NCI-H2227 treated with DMSO at 0.1 percent for 48 hours (cell line): ENCODE measurements around the gene PUM1.
"Not testable (repeated sequence)": the region's sequence is repeated elsewhere in the genome, so short reads cannot be mapped to it uniquely, and the experiment has no call there.

Experiments
- DNase-seq: peaks from one replicate; lab custom pipeline; 2025; lab: John Stamatoyannopoulos, UW

PUM1 gene

DNA sequence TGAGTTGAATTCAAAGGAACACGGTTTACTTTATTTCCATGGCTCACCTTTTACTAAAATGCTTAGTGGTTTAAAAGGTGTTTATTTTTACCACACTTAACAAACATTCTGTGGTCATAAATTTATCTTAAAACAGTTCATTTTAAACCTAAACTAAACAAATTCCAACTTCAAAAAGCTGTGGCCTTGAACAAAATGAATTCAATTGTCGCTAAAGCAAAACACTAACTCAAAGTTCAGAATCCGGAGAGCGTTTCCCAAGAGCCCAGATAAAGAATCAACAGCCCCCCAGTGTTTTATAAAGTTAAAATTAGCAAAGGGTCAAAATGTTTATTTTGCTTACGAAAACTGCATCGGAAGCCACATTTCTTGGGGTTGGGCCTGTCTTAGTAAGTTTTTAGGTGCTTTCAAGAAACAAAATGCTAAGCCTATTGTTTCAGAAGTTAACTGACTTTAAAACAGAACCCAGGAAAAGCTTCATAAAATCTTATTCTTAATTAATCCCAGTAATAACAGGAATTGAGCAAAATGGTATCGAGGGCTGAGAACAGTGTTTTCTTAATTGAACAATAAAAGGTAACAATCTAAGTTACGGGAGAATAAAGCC, 1.3 kb downstream of the PUM1 start:
- DNase-seq: no peak

DNA sequence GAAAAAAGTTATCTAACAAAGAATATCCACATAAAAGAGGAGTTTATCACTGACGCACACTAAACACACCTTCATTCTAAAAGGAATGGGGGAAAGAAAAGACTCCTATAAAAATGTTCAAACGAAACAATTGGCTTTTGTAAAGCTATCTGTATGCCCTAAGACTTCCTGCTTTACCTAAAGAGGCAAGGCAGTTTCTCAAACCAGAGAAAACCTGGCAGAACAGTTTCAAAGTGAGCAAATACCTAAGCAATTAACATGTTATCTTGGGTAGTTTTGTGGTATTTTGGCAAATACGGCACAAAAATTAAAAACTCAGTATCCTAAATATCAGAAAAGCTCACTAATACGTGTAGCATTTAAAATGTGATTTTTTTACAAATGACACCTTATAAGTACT, 1.9 kb downstream of the PUM1 start:
- no peak for DNase-seq

DNA sequence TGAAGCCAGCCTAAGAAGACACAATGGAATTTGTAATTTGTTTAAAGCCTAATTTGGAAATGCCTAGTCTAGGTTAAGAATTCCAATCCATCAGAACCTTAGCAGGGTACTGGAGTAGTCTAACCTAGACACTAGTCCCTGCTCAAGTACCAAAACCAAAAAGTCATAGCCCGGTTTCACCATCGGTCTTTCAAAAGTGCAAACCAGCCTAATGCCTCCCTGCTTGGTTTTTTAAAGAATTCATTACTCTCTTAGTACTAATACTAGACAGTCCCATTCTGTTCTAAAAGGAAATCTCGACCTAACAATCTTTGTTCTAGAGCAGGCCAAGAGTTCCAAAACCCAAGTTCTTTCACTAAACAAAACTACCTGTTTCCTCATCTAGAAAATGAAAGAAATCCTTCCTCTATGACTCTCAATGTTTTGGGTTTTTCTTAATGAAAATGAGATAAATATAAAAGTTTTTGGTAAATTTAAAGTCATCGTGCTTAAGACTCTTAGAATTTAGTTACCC, 2.6 kb downstream of the PUM1 start:
- DNase-seq: no peak

DNA sequence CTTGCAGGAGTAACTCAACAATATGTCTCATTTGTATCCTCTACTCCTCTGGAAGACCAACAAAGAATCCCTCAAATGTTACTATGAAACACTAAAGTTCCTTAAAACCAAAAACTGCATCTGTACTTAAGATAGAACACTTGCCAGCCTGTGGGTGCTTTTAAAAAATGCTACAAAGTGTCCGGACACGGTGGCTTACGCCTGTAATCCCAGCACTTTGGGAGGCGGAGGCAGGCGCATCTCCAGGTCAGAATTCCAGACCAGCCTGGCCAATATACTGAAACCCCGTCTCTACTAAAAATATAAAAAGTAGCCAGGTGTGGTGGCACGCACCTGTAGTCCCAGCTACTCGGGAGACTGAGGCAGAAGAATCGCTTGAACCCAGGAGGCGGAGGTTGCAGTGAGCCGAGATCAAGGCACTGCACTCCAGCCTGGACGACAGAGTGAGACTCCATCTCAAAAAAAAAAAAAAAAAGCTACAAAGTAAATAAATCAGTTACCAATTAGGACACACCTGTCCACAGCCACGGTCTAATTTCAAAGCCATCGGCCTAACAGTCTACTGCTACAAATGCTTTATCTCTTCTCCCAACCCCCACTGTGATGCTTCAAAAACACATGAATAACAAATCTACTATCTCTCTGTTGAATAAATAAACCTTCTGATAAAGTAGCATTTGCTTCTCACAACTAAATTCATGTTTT, 3.2 kb downstream of the PUM1 start:
- not testable (repeated sequence) for DNase-seq

DNA sequence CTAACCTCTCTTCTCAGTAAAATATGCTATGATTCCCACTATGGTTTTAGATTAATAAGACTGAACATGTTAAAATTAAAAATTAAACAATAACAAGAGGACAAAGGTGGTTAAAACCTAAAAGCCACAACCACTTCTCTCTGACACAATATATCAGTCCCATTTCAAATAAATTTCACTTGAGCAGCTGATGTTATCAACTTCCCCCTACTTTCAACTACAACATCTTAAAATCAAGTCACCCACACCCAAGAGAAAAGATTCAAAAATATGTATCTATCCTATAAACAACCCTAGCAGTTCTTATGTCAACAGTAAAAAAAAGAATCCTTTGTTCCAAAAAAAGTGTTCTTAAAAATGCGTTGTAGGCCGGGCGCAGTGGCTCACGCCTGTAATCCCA, 7.5 kb downstream of the PUM1 start:
- no peak for DNase-seq

DNA sequence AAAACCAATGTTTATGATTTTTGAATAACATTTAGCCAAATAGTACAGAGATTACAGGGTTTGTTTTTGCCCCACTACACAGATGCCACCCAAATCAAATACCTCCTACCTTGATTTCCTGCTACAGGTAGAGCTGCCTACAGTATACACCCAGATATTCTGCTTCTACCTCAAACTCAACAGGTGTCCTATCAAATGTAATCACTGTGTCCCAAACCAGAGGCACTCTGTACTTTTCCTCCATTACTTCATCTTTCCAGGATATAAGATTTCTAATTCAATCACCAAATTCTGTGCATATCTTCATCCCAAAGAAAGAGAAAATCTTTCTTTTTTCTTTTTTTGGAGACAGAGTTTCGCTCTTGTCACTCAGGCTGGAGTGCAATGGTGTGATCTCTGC, 9.6 kb downstream of the PUM1 start:
- no peak for DNase-seq

DNA sequence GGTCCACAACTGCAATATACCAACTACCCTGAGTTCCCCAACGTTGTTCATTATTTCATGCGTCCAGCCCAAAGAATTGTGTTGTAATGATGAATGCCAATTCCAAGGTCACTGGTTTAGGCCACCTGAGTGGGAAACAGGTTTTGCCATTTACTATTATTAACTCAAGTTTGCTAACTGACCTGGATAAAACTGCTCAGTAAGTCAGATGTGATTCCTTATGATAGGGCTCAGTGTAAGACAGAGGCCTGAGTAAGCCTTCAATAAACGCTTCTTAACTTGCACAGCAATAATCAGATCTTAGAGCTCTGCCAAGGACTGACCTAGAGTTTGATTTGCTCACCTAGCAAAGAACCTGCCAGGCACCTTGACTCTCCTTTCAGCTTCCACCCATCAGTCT, 10.0 kb downstream of the PUM1 start:
- DNase-seq: no peak

DNA sequence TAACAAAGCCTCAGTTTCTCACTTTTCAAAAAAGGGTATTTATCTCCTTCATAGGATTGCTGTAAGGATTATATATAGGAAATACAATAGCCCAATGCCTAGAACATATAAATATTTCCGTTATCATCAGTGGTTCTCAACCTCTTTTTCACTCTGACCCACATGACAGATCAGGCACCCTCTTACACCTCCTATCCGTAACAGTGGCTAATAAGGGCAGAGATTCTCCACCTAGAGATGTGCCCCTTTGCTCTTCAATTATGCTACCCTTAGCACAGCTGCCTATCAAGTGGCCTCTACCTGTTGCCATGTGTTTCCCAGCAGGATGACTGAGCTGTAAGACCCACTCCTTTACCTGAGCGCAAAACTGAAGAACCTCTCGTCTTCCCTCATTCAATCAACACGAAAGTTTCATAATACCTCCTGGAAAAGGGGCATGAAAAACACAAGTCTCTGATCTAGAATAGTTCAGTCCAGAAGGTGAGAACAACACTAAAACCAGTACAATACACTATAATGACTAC, 10.5 kb downstream of the PUM1 start:
- DNase-seq: no peak

DNA sequence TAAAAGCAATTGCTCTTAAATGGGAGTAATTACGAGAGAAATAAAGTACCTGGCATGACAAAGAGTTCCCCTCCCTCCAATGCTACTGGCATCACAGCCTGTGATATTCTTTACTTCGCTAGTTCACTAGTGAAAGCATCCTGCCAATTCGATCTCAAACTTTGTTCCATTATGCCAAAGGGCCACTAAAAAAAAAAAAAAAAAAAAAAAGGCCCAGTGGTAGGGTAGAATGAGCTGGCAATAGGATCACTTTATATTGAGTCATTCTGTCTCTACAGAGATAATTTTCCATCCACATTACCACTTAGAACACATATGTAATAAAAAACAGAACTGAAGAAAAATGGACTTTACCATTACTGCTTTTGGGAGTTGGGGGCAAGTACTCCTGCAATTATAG, 11.2 kb downstream of the PUM1 start:
- DNase-seq: no peak

DNA sequence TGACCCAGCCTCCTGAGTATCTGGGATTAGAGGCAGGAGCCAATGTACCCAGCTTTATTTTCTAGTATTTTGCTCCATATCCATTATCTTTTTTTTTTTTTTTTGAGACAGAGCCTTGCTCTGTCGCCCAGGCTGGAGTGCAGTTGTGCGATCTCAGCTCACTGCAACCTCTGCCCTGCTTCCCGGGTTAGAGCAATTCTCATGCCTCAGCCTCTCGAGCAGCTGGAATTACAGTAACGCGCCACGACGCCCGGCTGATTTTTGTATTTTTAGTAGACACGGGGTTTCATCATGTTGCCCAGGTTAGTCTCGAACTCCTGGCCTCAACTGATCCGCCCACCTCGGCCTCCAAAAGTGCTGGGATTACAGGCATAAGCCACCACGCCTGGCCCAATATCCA, 12.9 kb downstream of the PUM1 start:
- not testable (repeated sequence) for DNase-seq

DNA sequence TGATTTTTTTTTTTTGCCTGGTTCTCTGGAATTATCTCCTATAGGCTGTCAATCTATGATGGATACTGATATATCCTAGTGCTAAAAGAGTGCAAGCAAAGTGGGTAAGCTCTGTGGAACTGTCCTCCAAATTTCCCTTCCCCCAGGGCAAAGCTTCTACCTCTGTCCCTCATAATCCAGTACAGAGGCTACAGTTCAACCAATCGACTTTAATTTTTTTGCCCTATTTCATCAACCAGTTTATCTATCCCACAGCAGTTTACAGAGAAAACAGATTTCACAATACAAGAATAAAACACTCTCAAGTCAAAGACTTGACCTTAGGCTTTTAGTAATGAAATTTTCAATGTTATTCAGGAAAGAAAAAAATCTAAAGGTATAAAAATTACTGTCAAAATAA, 13.9 kb downstream of the PUM1 start:
- DNase-seq: no peak

DNA sequence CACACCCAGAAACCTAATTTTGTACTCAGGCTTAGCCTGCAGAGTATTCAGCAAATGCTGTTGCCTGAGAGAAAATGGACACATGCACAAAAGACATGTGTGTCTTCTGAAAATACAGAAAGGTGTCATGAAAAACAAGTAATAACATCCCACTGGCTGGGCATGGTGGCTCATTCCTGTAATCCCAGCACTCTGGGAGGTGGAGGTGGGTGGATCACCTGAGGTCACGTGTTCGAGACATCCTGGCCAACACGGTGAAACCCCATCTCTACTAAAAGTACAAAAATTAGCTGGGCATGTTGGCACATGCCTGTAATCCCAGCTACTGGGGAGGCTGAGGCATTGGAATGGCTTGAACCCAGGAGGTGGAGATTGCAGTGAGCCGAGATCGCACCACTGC, 18.0 kb downstream of the PUM1 start:
- DNase-seq: not testable (repeated sequence)

DNA sequence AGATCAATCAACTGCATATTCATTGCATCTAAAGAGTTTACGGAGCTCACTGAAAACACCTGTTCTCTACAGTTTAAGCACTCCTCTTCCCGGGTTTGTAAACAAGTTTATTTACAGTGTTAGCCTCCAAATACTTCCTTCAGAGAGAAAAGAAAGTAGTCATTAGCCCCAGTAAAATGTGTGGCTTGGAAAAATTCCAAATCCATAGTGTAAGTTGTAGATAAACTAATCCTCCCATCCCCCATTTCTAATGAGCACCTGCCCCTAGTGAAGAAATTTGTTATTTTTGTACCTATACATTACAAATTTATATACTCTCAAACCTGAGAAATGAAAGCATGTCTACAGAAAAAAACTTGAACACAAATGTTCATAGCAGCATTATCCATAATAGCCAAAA, 21.9 kb downstream of the PUM1 start:
- DNase-seq: no peak

DNA sequence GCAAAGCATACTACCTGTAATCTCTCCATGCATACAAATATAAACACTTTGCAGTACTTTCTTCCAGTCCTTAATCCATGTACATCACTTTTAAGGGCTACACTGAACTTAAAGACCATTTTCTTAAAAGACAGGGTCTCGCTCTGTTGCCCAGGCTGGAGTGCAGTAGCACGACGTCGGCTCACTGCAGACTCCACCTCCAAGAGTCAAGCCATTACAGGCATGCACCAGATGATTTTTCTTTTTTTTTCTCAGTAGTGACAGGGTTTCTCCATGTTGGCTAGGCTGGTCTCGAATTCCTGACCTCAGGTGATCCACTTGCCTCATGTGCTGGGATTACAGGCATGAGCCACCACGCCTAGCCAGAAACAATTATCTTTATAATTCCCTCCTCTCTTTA, 22.9 kb downstream of the PUM1 start:
- no peak for DNase-seq

DNA sequence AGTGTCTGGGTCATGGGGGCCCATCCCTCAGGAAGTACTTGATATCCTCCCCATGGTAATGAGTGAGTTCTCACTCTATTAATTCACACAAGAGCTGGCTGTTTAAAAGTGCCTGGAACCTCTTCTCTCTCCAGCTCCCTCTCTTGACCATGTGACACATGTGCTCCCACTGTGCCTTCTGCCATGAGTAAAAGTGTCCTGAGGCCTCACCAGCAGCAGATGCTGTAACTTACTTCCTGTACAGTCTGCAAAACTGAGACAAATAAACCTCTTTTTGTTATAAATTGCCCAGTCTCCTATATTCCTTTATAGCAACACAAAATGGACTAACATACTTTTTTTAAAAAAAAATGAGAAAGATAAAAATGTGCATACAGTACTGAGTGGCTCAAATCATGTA, 24.0 kb downstream of the PUM1 start:
- no peak for DNase-seq

DNA sequence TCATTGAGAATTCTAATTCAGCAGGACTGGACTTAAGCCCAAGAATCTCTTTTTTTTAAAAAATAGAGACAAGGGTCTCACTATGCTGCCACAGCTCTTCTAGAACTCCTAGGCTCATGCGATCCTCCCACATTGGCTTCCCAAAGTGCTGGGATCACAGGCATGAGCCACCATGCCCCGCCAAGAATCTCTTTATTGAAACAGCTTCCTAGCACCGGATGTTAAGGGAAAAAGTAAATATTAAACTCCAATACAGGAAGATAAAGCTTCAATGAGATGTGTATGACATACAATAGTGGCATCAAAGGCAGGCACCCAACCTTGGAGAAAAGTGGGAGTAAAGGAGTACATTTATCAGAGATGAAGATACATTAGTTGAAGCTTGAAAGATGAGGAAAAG, 25.5 kb downstream of the PUM1 start:
- no peak for DNase-seq

DNA sequence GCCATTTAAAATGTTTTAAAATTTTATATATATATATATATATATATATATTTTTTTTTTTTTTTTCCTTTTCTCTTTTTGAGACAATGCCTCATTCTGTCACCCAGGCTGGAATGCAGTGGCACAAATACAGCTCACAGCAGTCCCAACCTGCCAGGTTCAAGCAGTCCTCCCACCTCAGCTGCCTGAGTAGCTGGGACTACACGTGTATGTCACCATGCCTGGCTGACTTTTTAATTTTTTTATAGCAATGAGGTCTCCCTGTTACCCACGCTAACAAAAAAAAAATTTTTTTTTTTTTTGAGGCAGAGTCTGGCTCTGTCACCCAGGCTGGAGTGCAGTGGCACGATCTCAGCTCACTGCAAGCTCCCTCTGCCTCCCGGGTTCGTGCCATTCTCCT, 26.6 kb downstream of the PUM1 start:
- DNase-seq: not testable (repeated sequence)

DNA sequence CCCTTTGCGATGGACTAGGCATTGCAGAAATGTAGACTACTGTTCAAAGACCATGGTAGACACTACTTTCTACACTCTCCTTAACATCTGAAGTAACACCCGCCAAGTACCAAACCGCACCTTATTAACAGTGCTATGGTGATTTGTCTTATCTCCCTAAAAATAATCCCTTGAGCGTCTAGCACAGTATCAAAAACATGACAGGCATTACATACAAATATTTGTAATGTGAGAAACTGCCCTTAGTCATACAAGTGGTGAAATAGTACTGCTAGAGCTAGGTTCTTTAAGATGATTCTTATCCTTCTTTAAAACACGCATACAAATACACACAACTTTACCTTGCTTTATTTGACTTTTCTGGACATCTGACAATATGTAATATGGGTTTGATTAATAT, 27.2 kb downstream of the PUM1 start:
- DNase-seq: no peak

DNA sequence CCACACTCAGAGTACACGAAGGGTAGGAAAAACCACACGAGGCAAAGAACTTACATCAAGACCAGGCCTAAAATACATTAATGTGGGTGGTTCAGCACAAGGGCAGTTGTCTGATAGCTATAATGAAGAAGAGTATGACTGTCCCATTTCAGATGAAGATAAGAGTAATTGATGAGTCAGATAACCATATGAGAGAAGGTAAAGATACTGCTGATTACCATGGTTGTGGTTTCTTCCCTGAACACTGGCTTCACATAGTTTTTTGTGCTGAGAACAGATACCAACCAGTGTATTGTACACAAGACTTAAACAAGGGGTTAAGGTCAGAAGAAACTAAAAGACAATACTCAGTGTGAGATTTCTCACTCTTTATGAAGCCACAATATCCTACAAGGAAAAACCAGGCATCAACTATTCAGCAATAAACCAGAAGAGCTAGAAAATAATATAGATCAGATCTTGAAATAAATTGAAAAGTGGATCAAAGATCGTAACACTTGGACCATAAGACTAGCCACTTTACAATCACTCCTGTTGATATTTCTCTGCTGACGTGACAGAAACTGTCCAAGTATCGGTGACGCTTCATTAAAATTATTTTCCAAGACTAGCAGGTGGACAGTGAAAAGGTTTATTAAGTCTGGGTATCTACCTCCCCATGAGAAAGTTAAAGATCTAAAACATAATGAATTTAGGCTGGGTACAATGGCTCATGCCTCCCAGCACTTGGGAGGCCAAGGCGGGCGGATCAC, 28.6 kb downstream of the PUM1 start:
- DNase-seq: no peak

DNA sequence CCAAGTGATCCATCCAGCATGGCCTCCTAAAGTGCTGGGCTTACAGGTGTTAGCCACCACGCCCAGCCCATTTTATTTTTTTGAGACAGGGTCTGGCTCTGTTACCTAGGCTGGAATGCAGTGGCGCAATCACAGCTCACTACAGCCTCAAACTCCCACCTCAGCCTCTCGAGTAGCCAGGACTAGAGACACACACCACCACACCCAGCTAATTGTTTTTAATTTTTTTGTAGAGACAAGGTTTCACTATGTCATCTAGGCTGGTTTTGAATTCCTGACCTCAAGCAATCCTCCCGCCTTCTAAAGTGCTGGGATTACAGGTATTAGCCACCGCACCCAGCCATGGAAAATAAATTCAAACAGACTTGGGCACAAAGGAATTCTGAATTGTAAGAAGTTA, 31.9 kb downstream of the PUM1 start:
- DNase-seq: no peak

DNA sequence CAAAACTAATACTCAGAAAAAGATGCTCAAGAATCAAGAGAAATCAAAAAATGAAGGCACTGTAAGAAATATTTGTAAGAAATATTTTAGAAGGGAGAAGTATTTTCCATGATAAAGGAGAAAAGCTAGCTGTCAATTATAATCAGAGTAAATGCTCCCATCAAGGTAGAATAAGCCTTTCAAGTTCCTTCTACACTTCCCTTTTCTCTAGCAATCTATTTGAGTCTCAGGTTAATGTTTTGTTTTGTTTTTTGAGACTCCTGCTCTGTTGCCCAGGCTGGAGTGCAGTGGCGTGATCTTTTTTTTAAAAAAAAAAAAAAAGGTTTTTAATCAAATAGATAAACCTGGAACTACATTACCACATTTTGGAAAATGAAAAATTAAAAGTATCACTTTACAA, 33.3 kb downstream of the PUM1 start:
- DNase-seq: no peak

DNA sequence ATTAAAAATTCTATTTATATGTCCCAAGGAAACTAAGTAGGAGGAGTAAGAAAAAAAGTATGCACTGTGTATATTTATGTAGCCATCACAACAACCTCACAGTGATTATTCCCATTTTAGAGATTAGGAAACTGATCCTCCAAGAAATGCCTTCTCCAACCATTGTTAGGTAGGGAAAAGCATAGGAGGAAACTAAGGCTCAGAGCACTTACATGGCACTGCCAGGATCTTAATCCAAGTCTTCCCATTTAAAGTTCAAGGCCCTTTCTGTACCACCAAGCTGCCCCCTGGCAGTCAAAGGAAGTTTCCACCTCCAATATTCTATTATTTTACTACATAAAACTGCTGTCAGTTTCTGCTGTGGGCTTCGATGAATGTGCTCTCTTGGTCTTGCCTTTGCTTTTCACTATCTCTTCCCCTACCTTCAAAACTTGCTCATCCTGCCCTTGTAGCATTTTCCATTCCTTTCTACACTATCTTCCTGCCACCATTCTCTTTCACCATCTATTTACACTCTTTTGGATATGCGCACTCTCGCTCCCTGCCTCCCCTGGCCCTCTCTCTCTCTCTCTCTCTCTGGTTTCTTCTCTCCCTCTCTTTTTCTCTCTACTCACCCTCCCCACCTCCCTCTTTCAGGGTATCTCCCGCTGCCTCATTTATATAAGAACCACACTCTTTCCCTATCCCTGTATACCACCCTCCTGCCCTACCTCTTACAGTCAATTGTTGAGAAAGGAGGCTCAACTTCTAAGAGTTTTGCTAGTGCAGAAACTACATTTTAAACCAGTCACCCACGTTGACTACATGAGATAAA, 34.0 kb downstream of the PUM1 start:
- DNase-seq: no peak
